GM23338 (cell line): ENCODE measurements around the gene ZFYVE28. TPM values are rescaled to one million over a fixed set of nuclear protein-coding genes. Genes with fewer than 3 reads are reported as not detected.

Experiments used
- ATAC-seq: fragments of 200-7000 bp; cut with Tn5 transposase; 3 replicates; pipeline ENCODE4 v1.9.1; 2020
- DNase-seq: peaks from one replicate; pipeline ENCODE4 v3.0.0-alpha.2; 2015; ENCODE audit warnings: low spot score
- H2AFZ ChIP-seq: fragments of 200-600 bp; sonication (generic); 2 replicates; pipeline ENCODE4 v1.8.0; 2016; ENCODE audit warnings: antibody characterized with exemption, mild to moderate bottlenecking, moderate library complexity
- H3F3A ChIP-seq: fragments of 200-600 bp; sonication (generic); replicated peaks from 2 replicates; pipeline ENCODE4 v1.8.0; 2017; ENCODE audit warnings: antibody characterized with exemption, mixed run types, low read depth
- H3K27ac ChIP-seq: fragments of 200-600 bp; sonication (generic); 2 replicates; pipeline ENCODE4 v1.6.1; 2016; ENCODE audit warnings: low read depth
- H3K27me3 ChIP-seq: fragments of 200-600 bp; sonication (generic); 2 replicates; pipeline ENCODE4 v1.8.0; 2016; ENCODE audit warnings: mild to moderate bottlenecking, mixed run types, moderate library complexity; ENCODE audit not compliant: insufficient read depth
- H3K36me3 ChIP-seq: fragments of 200-600 bp; sonication (generic); 2 replicates; pipeline ENCODE4 v1.8.0; 2016; ENCODE audit warnings: mild to moderate bottlenecking; ENCODE audit not compliant: insufficient read depth
- H3K4me1 ChIP-seq: fragments of 200-600 bp; sonication (generic); 2 replicates; pipeline ENCODE4 v1.8.0; 2016; ENCODE audit warnings: mild to moderate bottlenecking, moderate library complexity; ENCODE audit not compliant: insufficient read depth
- H3K4me2 ChIP-seq: fragments of 200-600 bp; sonication (generic); 2 replicates; pipeline ENCODE4 v1.7.1; 2017; ENCODE audit warnings: mixed run types
- H3K4me3 ChIP-seq: fragments of 200-600 bp; sonication (generic); 2 replicates; pipeline ENCODE4 v1.6.1; 2016; ENCODE audit warnings: mixed run types
- H3K79me2 ChIP-seq: fragments of 200-600 bp; sonication (generic); replicated peaks from 2 replicates; pipeline ENCODE4 v1.8.0; 2017; ENCODE audit warnings: mild to moderate bottlenecking; ENCODE audit not compliant: insufficient read depth
- H3K9me2 ChIP-seq: fragments of 200-600 bp; sonication (generic); 2 replicates; pipeline ENCODE4 v1.8.0; 2017; ENCODE audit not compliant: insufficient read depth
- H4K20me1 ChIP-seq: fragments of 200-600 bp; sonication (generic); replicated peaks from 2 replicates; pipeline ENCODE4 v1.8.0; 2017; ENCODE audit warnings: mild to moderate bottlenecking; ENCODE audit not compliant: insufficient read depth
- H3K27ac Mint-ChIP-seq: 2 replicates; pipeline ENCODE4 v1.8.0; 2020; ENCODE audit warnings: inconsistent platforms, mild to moderate bottlenecking, moderate library complexity, mixed read lengths
- H3K27me3 Mint-ChIP-seq: 3 replicates; pipeline ENCODE4 v1.8.0; 2022; ENCODE audit warnings: low read depth, mild to moderate bottlenecking, moderate library complexity, mixed read lengths, inconsistent platforms; ENCODE audit not compliant: insufficient read depth, poor library complexity
- H3K36me3 Mint-ChIP-seq: 3 replicates; pipeline ENCODE4 v1.8.0; 2021; ENCODE audit warnings: low read depth, mild to moderate bottlenecking, inconsistent platforms, moderate library complexity, mixed read lengths
- H3K4me1 Mint-ChIP-seq: 3 replicates; pipeline ENCODE4 v1.8.0; 2020; ENCODE audit warnings: mild to moderate bottlenecking, inconsistent platforms, mixed read lengths
- H3K4me3 Mint-ChIP-seq: 3 replicates; pipeline ENCODE4 v1.8.0; 2021; ENCODE audit warnings: moderate library complexity, mild to moderate bottlenecking, inconsistent platforms, mixed read lengths
- H3K9me3 Mint-ChIP-seq: 3 replicates; pipeline ENCODE4 v1.8.0; 2020; ENCODE audit warnings: moderate library complexity, mild to moderate bottlenecking, inconsistent platforms, mixed read lengths
- CREB1 ChIP-seq: fragments of 250-450 bp; sonication (Bioruptor Pico); IDR thresholded peaks from 2 replicates; pipeline ENCODE4 v1.5.0; 2020; ENCODE audit warnings: low read depth, mild to moderate bottlenecking, moderate library complexity
- CTCF ChIP-seq, 2 experiments: fragments of 200-600 bp in 1 of 2; sonication (generic) in 1 of 2; conservative IDR thresholded peaks; 2 replicates each; pipeline versions ENCODE4 v1.5.1 to v1.6.1; 2016 to 2017; ENCODE audit warnings: antibody characterized with exemption in 2 of 2, low read depth in 2 of 2, mild to moderate bottlenecking in 2 of 2, moderate library complexity in 1 of 2
- ETS1 ChIP-seq: IDR thresholded peaks from 2 replicates; pipeline ENCODE4 v1.6.1; 2016; ENCODE audit warnings: antibody characterized with exemption
- EZH2 ChIP-seq: fragments of 200-600 bp; sonication (generic); IDR thresholded peaks from one replicate; pipeline ENCODE4 v1.8.0; 2017; ENCODE audit warnings: antibody characterized with exemption, mild to moderate bottlenecking, low read depth; ENCODE audit not compliant: unreplicated experiment
- EZH2phosphoT487 ChIP-seq: fragments of 200-600 bp; sonication (generic); IDR thresholded peaks from one replicate; pipeline ENCODE4 v1.8.1; 2018; ENCODE audit warnings: antibody characterized with exemption; ENCODE audit not compliant: unreplicated experiment
- JUNB ChIP-seq: IDR thresholded peaks from one replicate; pipeline ENCODE4 v1.6.1; 2016; ENCODE audit warnings: antibody characterized with exemption; ENCODE audit not compliant: unreplicated experiment
- NANOG ChIP-seq: IDR thresholded peaks from 2 replicates; pipeline ENCODE4 v1.6.1; 2016; ENCODE audit warnings: antibody characterized with exemption, borderline replicate concordance
- POLR2AphosphoS5 ChIP-seq: IDR thresholded peaks from 2 replicates; pipeline ENCODE4 v1.6.1; 2016; ENCODE audit warnings: antibody characterized with exemption, low read depth
- REST ChIP-seq: IDR thresholded peaks from one replicate; pipeline ENCODE4 v1.6.1; 2018; ENCODE audit warnings: antibody characterized with exemption; ENCODE audit not compliant: unreplicated experiment
- STAT1 ChIP-seq: IDR thresholded peaks from one replicate; pipeline ENCODE4 v1.6.1; 2016; ENCODE audit warnings: antibody characterized with exemption; ENCODE audit not compliant: unreplicated experiment
- ZNF114 ChIP-seq: fragments of 250-450 bp; sonication (Bioruptor Pico); IDR thresholded peaks from 2 replicates; pipeline ENCODE4 v1.5.0; 2020; ENCODE audit warnings: mild to moderate bottlenecking, moderate library complexity
- ZNF331 ChIP-seq: fragments of 250-450 bp; sonication (Bioruptor Pico); IDR thresholded peaks from 2 replicates; pipeline ENCODE4 v1.5.0; 2020; ENCODE audit warnings: low read depth, mild to moderate bottlenecking, moderate library complexity
- ZNF462 ChIP-seq: fragments of 250-450 bp; sonication (Bioruptor Pico); IDR thresholded peaks from 2 replicates; pipeline ENCODE4 v1.5.0; 2020; ENCODE audit warnings: mild to moderate bottlenecking, moderate library complexity
- polyA plus RNA-seq: library from polyadenylated mRNA; unstranded; fragments of >200 nt; fragmentation: Nextera tagmentation; extraction: Ambion mirVana; gene quantifications from 2 replicates; pipeline ENCODE4 v1.2.1, GENCODE V29; 2016
- total RNA-seq: library from RNA; depleted of rRNA; stranded (reverse); fragments of >200 nt; shearing (Covaris generic); gene quantifications from 2 replicates; pipeline ENCODE4 v1.2.3, GENCODE V29; 2014

Gene ZFYVE28
- total and polyA plus RNA-seq, 2 experiments from 2014 or later = 2.6 to 4.6 TPM

- no peaks in the 10 kb centered on the region for H3K79me2 ChIP-seq
- no peak overlapping the region for H3K4me2 ChIP-seq
- H3K27ac ChIP-seq = no peak overlapping the region
- no peak overlapping the region for H2AFZ ChIP-seq
- no peaks in the 10 kb centered on the region for H3F3A ChIP-seq
- no peak for ATAC-seq
- Mint-ChIP-seq H3K9me3 (no peaks in the 10 kb centered on the region), H3K27me3 (peaks cover 26% of the 10 kb centered on the region), H3K4me3 (no peak overlapping the region), H3K36me3 (no peaks in the 10 kb centered on the region; the same call in 1 of the 3 replicates), H3K4me1 (peaks cover 37% of the 10 kb centered on the region), H3K27ac (no peak overlapping the region)
- H3K36me3 ChIP-seq = no peaks in the 10 kb centered on the region
- no peaks in the 10 kb centered on the region for H3K9me2 ChIP-seq
- H3K27me3 ChIP-seq = no peaks in the 10 kb centered on the region
- H3K4me1 ChIP-seq = peaks cover 19% of the 10 kb centered on the region
- no peak overlapping the region for H3K4me3 ChIP-seq
- DNase-seq = no peak
- H4K20me1 ChIP-seq = no peaks in the 10 kb centered on the region; the same call in 1 of the 2 replicates
- TF ChIP-seq NANOG (no peak), JUNB (no peak), ZNF462 (CRISPR knock-in tag) (no peak), STAT1 (no peak), ZNF114 (no peak), EZH2phosphoT487 (no peak), ZNF331 (no peak), ETS1 (no peak), CREB1 (no peak), CTCF (conservative IDR thresholded peaks at IDR 0.05; ENCODE audit: low read depth in 2 of 2) (no peak), EZH2 (no peak), REST (no peak), POLR2AphosphoS5 (no peak)
Observed at GRCh38 chr4:2406920-2407319, 11.5 kb downstream of the ZFYVE28 start.
